ENCODE data around the gene SF3B1.
"Not testable (repeated sequence)": the region's sequence is repeated elsewhere in the genome, so short reads cannot be mapped to it uniquely, and the experiment has no call there.

SF3B1 gene

DNA sequence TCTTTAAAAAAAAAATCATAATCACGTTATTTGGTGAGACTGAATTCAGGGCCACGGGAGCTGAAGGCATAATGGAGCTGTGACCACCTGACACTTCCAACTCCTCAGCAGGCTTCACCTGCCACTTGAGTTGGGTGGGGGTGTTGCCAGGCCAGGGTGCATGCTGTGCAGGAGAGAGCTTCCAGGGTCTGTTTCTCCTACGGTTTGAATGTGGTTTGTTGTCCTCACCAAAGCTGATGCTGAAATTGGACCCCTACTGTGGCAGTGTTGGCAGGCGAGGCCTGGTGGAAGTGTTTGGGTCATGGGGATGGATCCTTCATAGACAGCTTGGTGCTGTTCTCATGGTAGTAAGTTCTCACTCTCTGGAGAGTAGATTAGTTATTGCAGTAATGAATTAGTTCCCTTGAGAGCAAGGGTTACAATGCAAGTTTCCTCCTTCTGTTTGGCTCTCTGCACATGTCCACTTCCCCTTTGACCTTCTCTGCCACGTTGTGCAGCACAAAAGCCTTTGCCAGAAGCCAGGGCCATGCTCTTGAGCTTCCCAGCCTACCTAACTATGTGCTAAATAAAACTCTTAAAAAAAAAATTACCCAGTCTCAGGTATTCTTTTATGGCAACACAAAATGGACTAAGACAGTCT is 86.0 kb downstream of the SF3B1 start:
- H3K4me1 Mint-ChIP-seq, result peaks cover 15% of the 10 kb centered on the region
- H3K9me3 Mint-ChIP-seq, result no peaks in the 10 kb centered on the region
- no peak overlapping the region for H3K27ac Mint-ChIP-seq
- no peak overlapping the region for H3K4me3 Mint-ChIP-seq
- ATAC-seq, result no peak
- DNase-seq, result no peak
- no peaks in the 10 kb centered on the region for H3K27me3 Mint-ChIP-seq

DNA sequence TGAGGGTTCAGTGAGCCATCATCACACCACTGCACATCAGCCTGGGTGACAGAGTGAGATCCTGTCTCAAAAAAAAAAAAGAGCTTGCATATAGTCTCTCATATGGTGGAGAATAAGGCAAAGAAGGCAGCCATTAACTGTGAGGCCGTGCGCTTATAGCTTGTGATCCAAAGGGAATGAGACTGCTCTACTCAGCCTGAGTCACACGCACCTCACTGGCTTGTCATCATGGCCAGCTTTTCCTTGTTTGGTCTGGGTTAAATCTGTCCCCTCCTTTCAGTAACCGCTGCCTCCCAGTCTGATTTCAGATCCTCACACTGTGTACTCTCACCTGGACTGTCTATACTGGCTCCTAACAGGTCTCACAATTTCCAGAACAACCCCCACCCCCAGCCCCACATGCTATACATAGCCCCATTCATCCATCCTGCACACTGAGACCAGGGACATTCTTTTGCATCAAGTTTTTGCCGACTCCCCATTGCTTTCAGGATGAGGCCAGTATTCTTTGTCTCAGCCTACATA is 88.9 kb downstream of the SF3B1 start:
- H3K4me3 Mint-ChIP-seq, result no peak overlapping the region
- DNase-seq (no peak), ATAC-seq (no peak)
- H3K27ac Mint-ChIP-seq, result no peak overlapping the region
- H3K9me3 Mint-ChIP-seq, result no peaks in the 10 kb centered on the region
- peaks cover 6% of the 10 kb centered on the region for H3K4me1 Mint-ChIP-seq
- H3K27me3 Mint-ChIP-seq, result no peaks in the 10 kb centered on the region

DNA sequence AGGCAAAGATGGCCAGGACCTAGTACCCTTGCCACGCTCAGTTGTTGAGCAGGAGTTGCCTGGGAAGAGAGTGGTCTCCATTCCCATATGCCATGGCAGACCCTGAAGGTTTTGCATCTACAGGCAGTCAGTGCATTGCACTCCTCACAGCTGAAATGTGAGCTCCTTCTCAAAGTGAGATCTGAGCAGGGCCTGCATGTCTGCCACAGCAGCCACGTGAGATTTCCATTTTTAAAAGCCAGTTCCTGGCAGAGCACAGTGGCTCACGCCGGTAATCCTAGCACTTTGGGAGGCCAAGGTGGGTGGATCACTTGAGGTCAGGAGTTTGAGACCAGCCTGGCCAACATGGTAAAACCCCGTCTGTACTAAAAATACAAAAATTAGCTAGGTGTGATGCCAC is 90.9 kb downstream of the SF3B1 start:
- H3K27me3 Mint-ChIP-seq, DNase-seq, H3K4me3 Mint-ChIP-seq, H3K9me3 Mint-ChIP-seq, H3K27ac Mint-ChIP-seq: not testable (repeated sequence)
- H3K4me1 Mint-ChIP-seq, result peaks cover 11% of the 10 kb centered on the region
- peak; percentile 53 for ATAC-seq

DNA sequence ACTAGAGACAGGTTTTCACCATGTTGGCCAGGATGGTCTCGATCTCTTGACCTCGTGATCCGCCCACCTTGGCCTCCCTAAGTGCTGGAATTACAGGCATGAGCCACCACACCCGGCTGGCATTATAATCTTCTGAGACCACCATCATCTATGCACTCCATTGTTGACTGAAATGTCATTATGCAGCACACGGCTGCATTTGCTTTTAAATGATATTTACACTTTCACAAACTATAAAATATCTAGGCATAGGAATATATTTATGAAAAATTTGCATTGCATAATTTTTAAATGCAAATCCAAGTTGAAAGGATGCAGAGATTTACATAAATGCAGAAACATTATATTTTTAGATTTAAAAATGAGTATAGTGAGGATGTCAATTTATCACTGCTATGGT is 94.2 kb downstream of the SF3B1 start:
- no peak for ATAC-seq
- no peaks in the 10 kb centered on the region for H3K9me3 Mint-ChIP-seq
- peaks cover 14% of the 10 kb centered on the region for H3K4me1 Mint-ChIP-seq
- H3K27me3 Mint-ChIP-seq, result no peaks in the 10 kb centered on the region
- no peak for DNase-seq
- H3K4me3 Mint-ChIP-seq, result no peak overlapping the region
- no peak overlapping the region for H3K27ac Mint-ChIP-seq

Measured in stimulated activated naive CD8-positive, alpha-beta T cell treated with anti-CD3 and anti-CD28 coated beads, Interleukin-15, amount 100 ng/mL, for 72 hours (primary cell).